ENCODE data around the gene PAPPA2.
"Not testable (repeated sequence)": the region's sequence is repeated elsewhere in the genome, so short reads cannot be mapped to it uniquely, and the experiment has no call there.

The PAPPA2 gene

DNA sequence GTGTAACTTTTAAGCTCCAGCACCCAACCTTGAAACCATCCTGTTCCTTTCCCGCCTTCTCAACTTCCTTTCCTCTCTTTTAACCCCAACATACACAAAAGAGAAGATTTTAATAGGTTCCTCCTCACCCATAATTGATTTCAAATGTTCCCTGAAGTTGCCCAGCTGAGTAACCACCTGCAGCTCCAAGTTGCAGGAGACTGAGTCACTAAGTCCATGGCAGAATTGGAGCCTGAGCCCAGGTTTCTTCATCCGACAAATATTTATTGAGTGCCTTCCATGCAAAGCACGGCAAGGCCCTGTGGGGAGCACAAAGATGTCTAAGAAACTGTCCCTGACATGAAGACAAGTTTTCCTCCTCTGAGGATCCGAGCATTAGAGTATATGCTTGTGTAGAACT lies 97.7 kb downstream of the PAPPA2 start:
- no peak for DNase-seq (ENCODE audit: low read depth)
- H3K4me3 ChIP-seq (ENCODE audit: low read depth, low read length), result no peak overlapping the region
- no peak for TF ChIP-seq CTCF (IDR thresholded peaks at IDR 0.05; ENCODE audit: low read depth, low read length, missing control alignments)
- in situ Hi-C loops (cut with HindIII; ENCODE audit: low sequenced_read_pairs), result no loop called here

DNA sequence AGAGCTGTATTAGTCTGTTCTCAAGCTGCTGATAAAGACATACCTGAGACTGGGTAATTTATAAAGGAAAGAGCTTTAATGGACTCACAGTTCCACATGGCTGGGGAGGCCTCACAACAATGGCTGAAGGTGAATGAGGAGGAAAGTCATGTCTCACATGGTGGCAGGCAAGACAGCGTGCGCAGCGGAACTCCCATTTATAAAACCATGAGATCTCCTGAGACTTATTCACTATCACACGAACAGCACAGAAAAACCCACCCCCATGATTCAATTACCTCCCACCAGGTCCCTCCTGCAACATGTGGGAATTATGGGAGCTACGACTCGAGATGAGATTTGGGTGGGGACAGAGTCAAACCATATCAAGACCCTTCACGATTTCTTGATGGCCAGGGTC lies 98.8 kb downstream of the PAPPA2 start:
- H3K4me3 ChIP-seq (ENCODE audit: low read depth, low read length); DNase-seq (ENCODE audit: low read depth); in situ Hi-C loops (cut with HindIII; ENCODE audit: low sequenced_read_pairs): not testable (repeated sequence)

GRCh38 chr1:176566004-176566975 lies 103.3 kb downstream of the PAPPA2 start:
- no peak for DNase-seq (ENCODE audit: low read depth)
- H3K4me3 ChIP-seq (ENCODE audit: low read depth, low read length), result no peak overlapping the region
- no peak for TF ChIP-seq CTCF (IDR thresholded peaks at IDR 0.05; ENCODE audit: low read depth, low read length, missing control alignments)
- in situ Hi-C loops (cut with HindIII; ENCODE audit: low sequenced_read_pairs), result no loop called here

DNA sequence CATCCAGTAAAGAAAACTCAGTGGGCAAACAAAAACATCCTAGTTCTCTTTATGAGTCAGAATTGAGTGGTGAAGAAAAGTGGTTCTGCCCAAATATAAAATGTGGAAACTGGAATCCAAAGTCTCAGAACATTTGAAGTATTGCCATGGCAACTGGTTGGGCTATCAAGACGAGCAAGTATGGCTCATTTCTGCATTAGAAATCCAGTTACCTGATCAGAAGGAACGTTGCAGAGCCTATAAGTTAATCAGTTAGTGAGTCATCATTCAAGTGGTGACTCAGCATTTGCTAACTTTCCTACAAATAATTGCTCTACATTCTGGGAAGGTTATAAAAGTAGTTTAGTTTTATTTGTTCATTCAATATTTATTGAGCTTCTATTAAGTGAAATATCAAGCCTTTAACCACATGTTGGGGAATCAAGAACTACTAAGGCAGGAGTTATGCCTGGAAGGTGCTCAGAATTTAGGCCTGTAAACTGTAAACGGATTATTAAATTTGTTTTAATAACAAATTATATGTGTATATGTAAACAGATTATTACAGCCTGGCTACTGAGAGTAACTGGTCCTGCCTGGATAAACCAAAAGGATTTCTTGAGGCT lies 104.3 kb downstream of the PAPPA2 start:
- no peak for TF ChIP-seq CTCF (IDR thresholded peaks at IDR 0.05; ENCODE audit: low read depth, low read length, missing control alignments)
- in situ Hi-C loops (cut with HindIII; ENCODE audit: low sequenced_read_pairs), result no loop called here
- DNase-seq (ENCODE audit: low read depth), result no peak
- no peak overlapping the region for H3K4me3 ChIP-seq (ENCODE audit: low read depth, low read length)

DNA sequence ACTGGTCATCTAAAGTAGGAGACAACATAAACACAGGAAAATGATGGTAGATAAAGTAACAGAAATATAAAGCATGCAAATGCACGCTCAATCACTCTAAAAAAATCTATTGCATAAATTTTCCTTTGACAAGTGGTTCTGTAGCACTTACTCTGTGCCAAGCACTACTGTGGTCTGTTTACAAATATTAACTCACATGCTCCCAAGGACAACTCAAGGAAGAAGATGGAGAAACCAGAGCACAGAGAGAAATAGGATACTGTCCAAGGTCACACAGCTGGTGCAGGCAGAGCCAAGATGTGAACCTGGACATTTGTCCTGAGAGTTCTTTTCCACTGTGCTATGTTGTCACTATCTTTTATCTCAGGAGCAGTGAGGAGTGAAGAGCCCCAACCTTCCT lies 105.2 kb downstream of the PAPPA2 start:
- in situ Hi-C loops (cut with HindIII; ENCODE audit: low sequenced_read_pairs), result no loop called here

GRCh38 chr1:176574756-176575155 lies 111.8 kb downstream of the PAPPA2 start:
- in situ Hi-C loops (cut with HindIII; ENCODE audit: low sequenced_read_pairs), result no loop called here
- no peak for TF ChIP-seq CTCF (IDR thresholded peaks at IDR 0.05; ENCODE audit: low read depth, low read length, missing control alignments)
- no peak for DNase-seq (ENCODE audit: low read depth)
- H3K4me3 ChIP-seq (ENCODE audit: low read depth, low read length), result no peak overlapping the region

More for the DNA sequence above, 105.2 kb downstream of the PAPPA2 start:
- DNase-seq (ENCODE audit: low read depth), result no peak
- no peak overlapping the region for H3K4me3 ChIP-seq (ENCODE audit: low read depth, low read length)
- TF ChIP-seq CTCF (IDR thresholded peaks at IDR 0.05; ENCODE audit: low read depth, low read length, missing control alignments), result no peak

- TF ChIP-seq CTCF (IDR thresholded peaks at IDR 0.05; ENCODE audit: low read depth, low read length, missing control alignments), result no peak
- DNase-seq (ENCODE audit: low read depth), result no peak
- in situ Hi-C loops (cut with HindIII; ENCODE audit: low sequenced_read_pairs), result no loop called here
- no peak overlapping the region for H3K4me3 ChIP-seq (ENCODE audit: low read depth, low read length)
Observed at GRCh38 chr1:176575991-176576390, 113.0 kb downstream of the PAPPA2 start.
